HepG2 (cell line): ENCODE measurements around the gene CCL27. TPM values are rescaled to one million over a fixed set of nuclear protein-coding genes. Genes with fewer than 3 reads are reported as not detected.

Experiments used
- ADNP ChIP-seq: sonication (generic); formaldehyde crosslinking; IDR thresholded peaks from 2 replicates; pipeline ENCODE4 v1.4.0; 2020; ENCODE audit warnings: missing genetic modification reagents
- BRCA1 ChIP-seq: sonication (generic); formaldehyde crosslinking; IDR thresholded peaks from 2 replicates; pipeline ENCODE4 v1.4.0; 2020; ENCODE audit warnings: missing genetic modification reagents
- MAFK ChIP-seq, 2 experiments: IDR thresholded peaks in 1 of 2; conservative IDR thresholded peaks in 1 of 2; 2 replicates each; pipeline ENCODE4 v1.6.1; 2011; ENCODE audit warnings: improper control_type of control experiment in 2 of 2, low read length in 2 of 2
- MIER3 ChIP-seq: IDR thresholded peaks from 2 replicates; pipeline ENCODE4 v1.6.1; 2016; ENCODE audit warnings: missing compliant biosample characterization, borderline replicate concordance
- NFKBIZ ChIP-seq: IDR thresholded peaks from 2 replicates; pipeline ENCODE4 v1.6.1; 2018; ENCODE audit warnings: missing genetic modification reagents, missing compliant biosample characterization
- PTBP1 ChIP-seq: fragments of 200-400 bp; formaldehyde crosslinking; IDR thresholded peaks from 2 replicates; pipeline ENCODE4 v1.6.1; 2018; ENCODE audit warnings: low read length, low read depth; ENCODE audit not compliant: poor library complexity, severe bottlenecking
- RXRB ChIP-seq: IDR thresholded peaks from 2 replicates; pipeline ENCODE4 v1.6.1; 2016; ENCODE audit warnings: borderline replicate concordance, missing genetic modification reagents, missing compliant biosample characterization
- TCF12 ChIP-seq, 2 experiments: fragments of 450-650 bp in 1 of 2; sonication (generic) in 1 of 2; formaldehyde crosslinking in 1 of 2; IDR thresholded peaks; 2 replicates each; pipeline versions ENCODE4 v1.6.1 to v1.8.0; 2017 to 2022; ENCODE audit warnings: antibody characterized with exemption in 1 of 2, mild to moderate bottlenecking in 1 of 2, missing genetic modification reagents in 1 of 2, moderate library complexity in 1 of 2
- THAP9 ChIP-seq: sonication (generic); formaldehyde crosslinking; IDR thresholded peaks from 2 replicates; pipeline ENCODE4; 2020; ENCODE audit warnings: missing genetic modification reagents, mild to moderate bottlenecking, borderline replicate concordance
- ZC3H13 ChIP-seq: sonication (generic); formaldehyde crosslinking; IDR thresholded peaks from 2 replicates; pipeline ENCODE4 v1.8.1; 2023; ENCODE audit warnings: mild to moderate bottlenecking, missing genetic modification reagents, moderate library complexity
- ZFP36L2 ChIP-seq: sonication (generic); formaldehyde crosslinking; IDR thresholded peaks from 2 replicates; pipeline ENCODE4 v1.4.0; 2020; ENCODE audit warnings: missing genetic modification reagents
- ZFP37 ChIP-seq: sonication (generic); formaldehyde crosslinking; IDR thresholded peaks from 2 replicates; pipeline ENCODE4 v1.4.0; 2020; ENCODE audit warnings: missing genetic modification reagents, borderline replicate concordance
- ZMAT5 ChIP-seq: sonication (generic); formaldehyde crosslinking; IDR thresholded peaks from 2 replicates; pipeline ENCODE4 v1.5.0; 2020; ENCODE audit warnings: mild to moderate bottlenecking, low read depth, missing genetic modification reagents, borderline replicate concordance
- ZNF160 ChIP-seq: sonication (generic); formaldehyde crosslinking; IDR thresholded peaks from 2 replicates; pipeline ENCODE4 v1.8.0; 2022; ENCODE audit warnings: mild to moderate bottlenecking, inconsistent platforms, missing genetic modification reagents
- ZNF256 ChIP-seq: sonication (generic); formaldehyde crosslinking; conservative IDR thresholded peaks from 2 replicates; pipeline ENCODE4 v1.4.0; 2020; ENCODE audit warnings: missing genetic modification reagents
- ZNF513 ChIP-seq: sonication (generic); formaldehyde crosslinking; conservative IDR thresholded peaks from 2 replicates; pipeline ENCODE4 v1.5.0; 2020; ENCODE audit warnings: missing genetic modification reagents
- ZNF841 ChIP-seq: sonication (generic); formaldehyde crosslinking; IDR thresholded peaks from 2 replicates; pipeline ENCODE4 v1.8.1; 2023; ENCODE audit warnings: missing genetic modification reagents, borderline replicate concordance
- polyA plus RNA-seq, 8 experiments: library from polyadenylated mRNA; depleted of rRNA in 3 of 8; stranded (reverse) in 7 of 8; unstranded in 1 of 8; fragments of >200 nt; fragmentation: Illumina TruSeq in 4 of 8; extraction: Trizol in 4 of 8; gene quantifications; 2 replicates each; pipeline versions ENCODE4 v1.2.1 to v1.2.3, GENCODE V29; 2011 to 2016; ENCODE audit warnings: low read depth in 4 of 8, missing spikeins in 1 of 8, mixed read lengths in 1 of 8; ENCODE audit not compliant: insufficient read depth in 1 of 8
- total RNA-seq, 5 experiments: library from RNA; depleted of rRNA; stranded (reverse); fragments of >200 nt; fragmentation: Illumina TruSeq; extraction: Trizol; gene quantifications; 2 replicates each; pipeline ENCODE4 v1.2.3, GENCODE V29; 2016; ENCODE audit warnings: low read depth in 1 of 5
- TF ChIP-seq, protein P1 (sequence below): sonication (generic); formaldehyde crosslinking; IDR thresholded peaks from 2 replicates; pipeline ENCODE4 v1.5.0; 2020; ENCODE audit warnings: mild to moderate bottlenecking, missing genetic modification reagents

CCL27 gene
- total and polyA plus RNA-seq, 2 of the 13 experiments (the other 11 are each of a cell fraction or from before 2014, with no cell fraction given), result not detected

GRCh38 chr9:34646211-34647083, 16.0 kb downstream of the CCL27 start, which contains the start of gene GALT (continued):
- TF ChIP-seq, protein P1, sequence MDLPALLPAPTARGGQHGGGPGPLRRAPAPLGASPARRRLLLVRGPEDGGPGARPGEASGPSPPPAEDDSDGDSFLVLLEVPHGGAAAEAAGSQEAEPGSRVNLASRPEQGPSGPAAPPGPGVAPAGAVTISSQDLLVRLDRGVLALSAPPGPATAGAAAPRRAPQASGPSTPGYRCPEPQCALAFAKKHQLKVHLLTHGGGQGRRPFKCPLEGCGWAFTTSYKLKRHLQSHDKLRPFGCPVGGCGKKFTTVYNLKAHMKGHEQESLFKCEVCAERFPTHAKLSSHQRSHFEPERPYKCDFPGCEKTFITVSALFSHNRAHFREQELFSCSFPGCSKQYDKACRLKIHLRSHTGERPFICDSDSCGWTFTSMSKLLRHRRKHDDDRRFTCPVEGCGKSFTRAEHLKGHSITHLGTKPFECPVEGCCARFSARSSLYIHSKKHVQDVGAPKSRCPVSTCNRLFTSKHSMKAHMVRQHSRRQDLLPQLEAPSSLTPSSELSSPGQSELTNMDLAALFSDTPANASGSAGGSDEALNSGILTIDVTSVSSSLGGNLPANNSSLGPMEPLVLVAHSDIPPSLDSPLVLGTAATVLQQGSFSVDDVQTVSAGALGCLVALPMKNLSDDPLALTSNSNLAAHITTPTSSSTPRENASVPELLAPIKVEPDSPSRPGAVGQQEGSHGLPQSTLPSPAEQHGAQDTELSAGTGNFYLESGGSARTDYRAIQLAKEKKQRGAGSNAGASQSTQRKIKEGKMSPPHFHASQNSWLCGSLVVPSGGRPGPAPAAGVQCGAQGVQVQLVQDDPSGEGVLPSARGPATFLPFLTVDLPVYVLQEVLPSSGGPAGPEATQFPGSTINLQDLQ (CRISPR knock-in tag), result 0 out of 2 replicates have a peak, but pooled peaks have one; percentile 51
- peak; percentile 20; the same call in 1 of the 2 replicates for TF ChIP-seq NFKBIZ (CRISPR knock-in tag)
- peak; percentile 39; the same call in 1 of the 2 replicates for TF ChIP-seq ZC3H13
- TF ChIP-seq MAFK (conservative IDR thresholded peaks at IDR 0.05 in 1 of 2, IDR thresholded peaks at IDR 0.05 in 1 of 2; ENCODE audit: low read length in 2 of 2), result no peak
- TF ChIP-seq ZNF841, result no peak
- TF ChIP-seq ZFP37, result no peak
- no peak for TF ChIP-seq MIER3 (CRISPR knock-in tag)
- 0 out of 2 replicates have a peak, but pooled peaks have one; percentile 40 for TF ChIP-seq ZNF160 (CRISPR knock-in tag)
- no peak for TF ChIP-seq PTBP1
- no peak for TF ChIP-seq ZMAT5 (CRISPR knock-in tag)
- TF ChIP-seq ADNP (CRISPR knock-in tag), result no peak; the same call in 1 of the 2 replicates
- TF ChIP-seq ZNF256 (CRISPR knock-in tag), result peak; percentile 53; the same call in 1 of the 2 replicates
- peak; percentile 77 for TF ChIP-seq RXRB (CRISPR knock-in tag)
- TF ChIP-seq BRCA1 (CRISPR knock-in tag), result no peak; the same call in 1 of the 2 replicates
- no peak for TF ChIP-seq ZFP36L2
- no peak for TF ChIP-seq ZNF513 (CRISPR knock-in tag)
- no peak for TF ChIP-seq TCF12 (IDR thresholded peaks at IDR 0.05)
- 0 out of 2 replicates have a peak, but pooled peaks have one; percentile 57 for TF ChIP-seq TCF12 (CRISPR knock-in tag; IDR thresholded peaks at IDR 0.05)
- peak; percentile 79; the same call in 1 of the 2 replicates for TF ChIP-seq THAP9 (CRISPR knock-in tag)
